ENCODE measurements around the gene ZDHHC11. TPM values are rescaled to one million over a fixed set of nuclear protein-coding genes. Genes with fewer than 3 reads are reported as not detected.
"Not testable (repeated sequence)": the region's sequence is repeated elsewhere in the genome, so short reads cannot be mapped to it uniquely, and the experiment has no call there.

The ZDHHC11 gene
- total and polyA plus RNA-seq, 2 experiments from 2014 or later, result 8.0 to 29.1 TPM

DNA sequence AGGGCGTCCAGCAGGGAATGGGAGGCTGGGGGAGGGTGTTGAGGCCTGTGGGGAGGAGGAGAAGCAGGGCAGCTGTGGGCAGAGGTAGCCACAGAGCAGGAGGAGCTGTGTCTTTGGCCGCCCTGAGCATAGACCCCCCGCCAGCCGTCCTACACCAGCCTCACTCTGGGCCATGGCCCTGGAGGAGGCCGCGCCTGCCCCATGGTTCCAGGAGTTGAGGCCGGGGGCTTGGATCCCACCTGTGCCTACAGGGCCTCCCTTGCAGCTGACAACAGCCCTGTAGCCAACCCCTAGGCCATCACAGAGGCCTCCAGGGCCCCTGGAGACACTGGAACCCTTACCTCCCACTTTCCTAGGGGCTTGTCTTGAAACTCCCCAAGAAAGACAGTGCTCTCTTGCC lies 3.0 kb downstream of the ZDHHC11 start:
- H2AFZ ChIP-seq; H3K27me3 ChIP-seq (ENCODE audit: insufficient read depth); H3K9me3 Mint-ChIP-seq; H3K27ac ChIP-seq (ENCODE audit: low read depth); H3K27ac Mint-ChIP-seq; H3K79me2 ChIP-seq (replicated peaks; ENCODE audit: insufficient read depth); DNase-seq (ENCODE audit: low spot score); H4K20me1 ChIP-seq (replicated peaks; ENCODE audit: insufficient read depth); H3K4me3 Mint-ChIP-seq; H3K4me2 ChIP-seq; H3K4me1 ChIP-seq (ENCODE audit: insufficient read depth); ATAC-seq; H3K4me3 ChIP-seq; H3K9me2 ChIP-seq (ENCODE audit: insufficient read depth); H3K36me3 ChIP-seq (ENCODE audit: insufficient read depth); H3K4me1 Mint-ChIP-seq; H3F3A ChIP-seq (replicated peaks; ENCODE audit: low read depth); H3K27me3 Mint-ChIP-seq (ENCODE audit: insufficient read depth, low read depth, poor library complexity): not testable (repeated sequence)
- peaks cover 12% of the 10 kb centered on the region for H3K36me3 Mint-ChIP-seq (ENCODE audit: low read depth)

DNA sequence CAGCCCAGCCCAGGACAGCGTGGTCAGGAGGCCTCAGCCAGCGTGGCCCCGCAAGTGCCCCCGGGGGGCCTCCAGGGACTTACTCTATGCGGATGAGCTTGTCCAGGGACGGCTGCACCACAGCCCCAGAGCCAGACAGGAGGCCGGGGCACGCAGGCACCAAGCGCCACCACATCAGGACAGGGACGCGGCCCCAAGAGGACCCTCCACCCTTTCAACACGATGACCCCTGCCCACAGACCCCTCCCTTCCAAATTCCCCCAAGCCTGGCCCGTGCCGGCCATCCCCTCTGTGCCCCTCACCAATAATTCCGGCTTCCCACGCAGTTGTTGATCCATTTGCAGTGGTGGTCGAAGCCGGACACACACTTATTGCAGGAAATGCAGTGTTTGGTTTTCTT lies 3.6 kb downstream of the ZDHHC11 start:
- not testable (repeated sequence) for H3K4me1 Mint-ChIP-seq; H3K27ac ChIP-seq (ENCODE audit: low read depth); H3K79me2 ChIP-seq (replicated peaks; ENCODE audit: insufficient read depth); H3K9me2 ChIP-seq (ENCODE audit: insufficient read depth); H2AFZ ChIP-seq; H3K4me2 ChIP-seq; H3K27me3 ChIP-seq (ENCODE audit: insufficient read depth); DNase-seq (ENCODE audit: low spot score); H3K4me1 ChIP-seq (ENCODE audit: insufficient read depth); H3K27me3 Mint-ChIP-seq (ENCODE audit: insufficient read depth, low read depth, poor library complexity); H3K27ac Mint-ChIP-seq; H3K4me3 ChIP-seq; H4K20me1 ChIP-seq (replicated peaks; ENCODE audit: insufficient read depth); H3K36me3 ChIP-seq (ENCODE audit: insufficient read depth); ATAC-seq; H3K4me3 Mint-ChIP-seq; H3K9me3 Mint-ChIP-seq; H3F3A ChIP-seq (replicated peaks; ENCODE audit: low read depth)
- peaks cover 12% of the 10 kb centered on the region for H3K36me3 Mint-ChIP-seq (ENCODE audit: low read depth)

DNA sequence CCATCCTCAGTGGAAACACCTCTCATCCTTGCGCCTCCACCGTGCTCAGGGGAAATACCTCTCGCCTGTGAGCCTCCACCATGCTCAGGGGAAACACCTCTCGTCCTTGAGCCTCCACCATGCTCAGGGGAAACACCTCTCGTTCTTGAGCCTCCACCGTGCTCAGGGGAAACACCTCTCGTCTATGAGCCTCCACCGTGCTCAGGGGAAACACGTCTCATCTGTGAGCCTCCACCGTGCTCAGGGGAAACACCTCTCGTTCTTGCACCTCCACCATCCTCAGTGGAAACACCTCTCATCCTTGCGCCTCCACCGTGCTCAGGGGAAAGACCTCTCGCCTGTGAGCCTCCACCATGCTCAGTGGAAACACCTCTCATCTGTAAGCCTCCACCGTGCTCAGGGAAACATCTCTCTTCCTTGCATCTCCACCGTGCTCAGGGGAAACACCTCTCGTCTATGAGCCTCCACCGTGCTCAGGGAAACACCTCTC lies 4.1 kb downstream of the ZDHHC11 start:
- not testable (repeated sequence) for H3K9me2 ChIP-seq (ENCODE audit: insufficient read depth); H3K4me3 Mint-ChIP-seq; H3K27me3 ChIP-seq (ENCODE audit: insufficient read depth); ATAC-seq; H3K79me2 ChIP-seq (replicated peaks; ENCODE audit: insufficient read depth); H3K4me2 ChIP-seq; H3K27ac ChIP-seq (ENCODE audit: low read depth); H4K20me1 ChIP-seq (replicated peaks; ENCODE audit: insufficient read depth); H3K4me1 Mint-ChIP-seq; DNase-seq (ENCODE audit: low spot score); H3K4me1 ChIP-seq (ENCODE audit: insufficient read depth); H3K9me3 Mint-ChIP-seq; H3K4me3 ChIP-seq; H3F3A ChIP-seq (replicated peaks; ENCODE audit: low read depth); H3K27me3 Mint-ChIP-seq (ENCODE audit: insufficient read depth, low read depth, poor library complexity); H3K36me3 ChIP-seq (ENCODE audit: insufficient read depth); H2AFZ ChIP-seq
- H3K27ac Mint-ChIP-seq, result peak overlapping the region; percentile 1; the same call in 1 of the 2 replicates
- peaks cover 13% of the 10 kb centered on the region for H3K36me3 Mint-ChIP-seq (ENCODE audit: low read depth)

DNA sequence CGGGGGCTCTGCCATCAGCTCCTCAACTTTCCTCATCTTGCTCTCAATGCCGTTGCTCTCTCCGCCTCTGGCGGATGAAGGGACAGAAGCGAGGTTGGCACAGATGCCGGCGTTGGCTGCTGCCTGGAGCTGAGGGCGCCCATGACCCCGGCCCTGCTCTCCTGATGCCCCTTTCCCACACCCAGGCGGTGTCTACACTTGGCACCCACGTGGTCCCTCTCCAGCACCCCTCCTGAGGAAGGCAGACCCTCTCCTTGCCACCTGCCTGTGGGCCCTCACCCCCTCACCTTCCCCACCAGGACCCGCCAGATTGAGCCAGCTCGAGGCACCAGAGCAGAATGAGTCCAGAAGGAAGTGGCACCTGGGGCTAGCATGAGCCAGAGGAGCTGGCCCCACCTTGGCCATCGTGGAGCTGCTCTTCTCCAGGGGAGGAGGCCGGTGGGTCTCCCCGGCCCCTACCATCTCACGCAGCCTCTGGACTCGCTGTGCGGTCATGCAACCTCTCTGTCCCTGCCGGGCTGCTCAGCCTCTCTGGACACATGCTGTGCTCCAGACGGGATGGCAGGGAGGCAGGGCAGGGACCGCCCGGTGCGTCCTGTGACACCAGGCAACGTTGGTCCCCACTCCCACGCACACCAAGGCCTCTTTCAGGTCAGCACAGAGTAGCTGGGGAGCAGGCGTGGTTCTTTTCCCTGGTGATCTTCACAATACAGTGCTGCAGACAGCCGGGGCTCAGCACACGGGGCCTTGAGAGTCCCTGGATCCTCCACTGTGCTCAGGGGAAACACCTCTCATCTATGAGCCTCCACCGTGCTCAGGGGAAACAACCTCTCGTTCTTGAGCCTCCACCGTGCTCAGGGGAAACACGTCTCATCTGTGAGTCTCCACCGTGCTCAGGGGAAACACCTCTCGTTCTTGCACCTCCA lies 4.8 kb downstream of the ZDHHC11 start:
- H3K9me3 Mint-ChIP-seq; H3K4me3 Mint-ChIP-seq; H3K36me3 ChIP-seq (ENCODE audit: insufficient read depth); H3K4me3 ChIP-seq; H3K4me1 ChIP-seq (ENCODE audit: insufficient read depth); H4K20me1 ChIP-seq (replicated peaks; ENCODE audit: insufficient read depth); H3F3A ChIP-seq (replicated peaks; ENCODE audit: low read depth); ATAC-seq; H3K79me2 ChIP-seq (replicated peaks; ENCODE audit: insufficient read depth); H3K27me3 Mint-ChIP-seq (ENCODE audit: insufficient read depth, low read depth, poor library complexity); DNase-seq (ENCODE audit: low spot score); H3K4me1 Mint-ChIP-seq; H3K4me2 ChIP-seq; H3K27ac ChIP-seq (ENCODE audit: low read depth); H3K27me3 ChIP-seq (ENCODE audit: insufficient read depth); H3K9me2 ChIP-seq (ENCODE audit: insufficient read depth); H3K27ac Mint-ChIP-seq; H2AFZ ChIP-seq: not testable (repeated sequence)
- H3K36me3 Mint-ChIP-seq (ENCODE audit: low read depth), result peaks cover 14% of the 10 kb centered on the region

DNA sequence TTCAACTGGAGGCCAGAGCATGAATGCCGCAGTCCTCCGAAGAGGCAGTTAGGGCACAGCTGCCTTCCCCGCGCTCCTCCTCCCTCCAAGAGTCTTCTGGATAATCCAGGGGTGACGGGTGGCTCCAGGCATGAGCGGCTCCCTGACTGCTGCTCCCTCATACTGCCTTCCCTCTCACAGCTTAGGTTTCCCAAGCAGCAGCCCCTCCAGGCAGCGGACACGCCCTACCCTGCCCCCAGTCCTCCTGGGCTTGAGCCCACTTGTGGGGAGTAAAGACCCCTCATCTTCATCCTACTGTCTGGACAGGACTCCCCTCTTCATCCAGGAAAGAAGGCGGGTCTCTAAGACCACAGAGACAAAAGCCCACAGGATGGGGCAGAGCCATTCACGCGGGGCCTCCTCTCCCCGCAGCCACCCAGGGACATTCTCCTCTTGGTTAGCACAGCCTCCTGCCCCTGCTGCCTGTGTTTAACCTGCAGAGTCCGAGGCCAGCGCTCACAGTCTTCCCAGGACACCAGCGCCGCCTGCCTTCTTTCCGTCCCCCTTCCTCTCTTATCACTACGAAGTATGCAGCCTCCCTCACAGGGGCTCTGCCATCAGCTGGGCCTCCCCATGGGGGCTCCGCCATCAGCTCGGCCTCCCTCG lies 5.6 kb downstream of the ZDHHC11 start:
- not testable (repeated sequence) for H3K36me3 ChIP-seq (ENCODE audit: insufficient read depth); DNase-seq (ENCODE audit: low spot score); H3K4me3 ChIP-seq; H3K4me3 Mint-ChIP-seq; H3K79me2 ChIP-seq (replicated peaks; ENCODE audit: insufficient read depth); H3K27me3 ChIP-seq (ENCODE audit: insufficient read depth); H3K9me2 ChIP-seq (ENCODE audit: insufficient read depth); H3K4me1 ChIP-seq (ENCODE audit: insufficient read depth); H3K4me1 Mint-ChIP-seq; H3K27ac Mint-ChIP-seq; H3K27ac ChIP-seq (ENCODE audit: low read depth); H3F3A ChIP-seq (replicated peaks; ENCODE audit: low read depth); H3K9me3 Mint-ChIP-seq; H3K4me2 ChIP-seq; H2AFZ ChIP-seq; H4K20me1 ChIP-seq (replicated peaks; ENCODE audit: insufficient read depth)
- H3K36me3 Mint-ChIP-seq (ENCODE audit: low read depth), result peaks cover 14% of the 10 kb centered on the region
- peaks cover 10% of the 10 kb centered on the region for H3K27me3 Mint-ChIP-seq (ENCODE audit: insufficient read depth, low read depth, poor library complexity)
- peak; percentile 49 for ATAC-seq

DNA sequence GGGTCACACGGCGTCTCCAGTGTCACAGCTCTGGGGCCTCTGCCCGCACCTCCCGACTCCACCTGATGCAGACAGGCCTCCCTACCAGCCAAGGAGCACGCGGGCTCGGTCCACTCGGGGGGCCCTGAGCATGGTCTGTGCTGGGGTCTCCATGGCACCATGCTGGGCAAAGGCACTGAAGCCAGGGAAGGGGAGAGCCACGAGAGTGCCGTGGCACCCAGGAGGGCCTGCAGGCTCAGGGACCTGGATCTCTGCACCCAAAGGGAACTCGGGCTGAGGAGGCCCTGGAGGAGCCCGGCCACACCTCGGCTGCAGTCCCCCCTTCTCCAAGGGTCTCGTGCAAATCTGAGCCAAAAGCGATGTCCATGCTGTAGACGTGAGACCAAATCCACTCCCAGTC lies 6.4 kb downstream of the ZDHHC11 start:
- not testable (repeated sequence) for H3K4me1 Mint-ChIP-seq; H3K4me3 Mint-ChIP-seq; H3K27ac ChIP-seq (ENCODE audit: low read depth); DNase-seq (ENCODE audit: low spot score); H3K27ac Mint-ChIP-seq; H3K4me1 ChIP-seq (ENCODE audit: insufficient read depth); H3K9me2 ChIP-seq (ENCODE audit: insufficient read depth); H2AFZ ChIP-seq; H4K20me1 ChIP-seq (replicated peaks; ENCODE audit: insufficient read depth); H3K79me2 ChIP-seq (replicated peaks; ENCODE audit: insufficient read depth); H3K9me3 Mint-ChIP-seq; H3F3A ChIP-seq (replicated peaks; ENCODE audit: low read depth); H3K27me3 ChIP-seq (ENCODE audit: insufficient read depth); H3K36me3 ChIP-seq (ENCODE audit: insufficient read depth); H3K4me2 ChIP-seq; H3K4me3 ChIP-seq
- peaks cover 12% of the 10 kb centered on the region for H3K27me3 Mint-ChIP-seq (ENCODE audit: insufficient read depth, low read depth, poor library complexity)
- ATAC-seq, result peak; percentile 8; the same call in 2 of the 3 replicates
- peaks cover 14% of the 10 kb centered on the region for H3K36me3 Mint-ChIP-seq (ENCODE audit: low read depth)
